H1 (cell line): ENCODE measurements around the gene OR56A1. TPM values are rescaled to one million over a fixed set of nuclear protein-coding genes. Genes with fewer than 3 reads are reported as not detected.

Experiments
- BACH1 ChIP-seq: IDR thresholded peaks from 2 replicates; pipeline ENCODE4 v1.6.1; 2012; ENCODE audit warnings: low read length, improper control_type of control experiment
- NRF1 ChIP-seq: IDR thresholded peaks from 2 replicates; pipeline ENCODE4 v1.6.1; 2011; ENCODE audit warnings: mild to moderate bottlenecking, low read depth, low read length, improper control_type of control experiment
- RNF2 ChIP-seq: fragments of 200-900, 300-1000 bp; sonication (generic); IDR thresholded peaks from 2 replicates; pipeline ENCODE4 v1.7.1; 2016; ENCODE audit warnings: borderline replicate concordance, low read depth, mild to moderate bottlenecking, antibody characterized with exemption, low read length; ENCODE audit not compliant: poor library complexity, severe bottlenecking; ENCODE audit errors: missing control alignments
- polyA plus RNA-seq, 7 experiments: library from polyadenylated mRNA; depleted of rRNA in 3 of 7; stranded (reverse) in 5 of 7; unstranded in 2 of 7; fragments of >200 nt in 5 of 7; fragments of 200-250 nt in 2 of 7; gene quantifications; 1 replicate in 5 of 7; 2 replicates in 1 of 7; 4 replicates in 1 of 7; pipeline versions ENCODE4 v1.2.1 to v1.2.3, GENCODE V29; 2011 to 2013; ENCODE audit warnings: missing spikeins in 2 of 7, mixed read lengths in 2 of 7
- total RNA-seq: library from RNA; stranded (reverse); fragmentation: NEBNext Ultra II Directional; extraction: Animal tissue kit (Norgen Biotek cat#: 25700); gene quantifications from 2 replicates; pipeline ENCODE4 v1.2.1, GENCODE V29; 2021

OR56A1 gene
- total and polyA plus RNA-seq, 2 of the 8 experiments (the other 6 are each of a cell fraction or from before 2014, with no cell fraction given): 0.02 to 0.09 TPM

- TF ChIP-seq NRF1 (no peak), RNF2 (no peak), BACH1 (no peak)
- TF ChIP-seq, all 59 proteins: peak for 0
Observed at GRCh38 chr11:6027501-6027900, 3.1 kb downstream of the OR56A1 start (continued).
